MM.1S (cell line): ENCODE results near the gene TRIM69.

Experiments used
- DNase-seq: peaks from one replicate; pipeline ENCODE4 v3.0.0-alpha.2; 2015
- H2AFZ ChIP-seq: fragments of 300-600 bp; sonication (generic); 2 replicates; pipeline ENCODE4 v1.6.0; 2016; ENCODE audit warnings: antibody characterized with exemption, low read length
- H3F3A ChIP-seq: fragments of 300-600 bp; sonication (generic); 2 replicates; pipeline ENCODE4 v1.6.1; 2016; ENCODE audit warnings: mild to moderate bottlenecking, antibody characterized with exemption, low read length, moderate library complexity, mixed read lengths; ENCODE audit not compliant: insufficient read depth
- H3K27ac ChIP-seq: fragments of 300-600 bp; sonication (generic); 2 replicates; pipeline ENCODE4 v1.5.1; 2016; ENCODE audit warnings: mild to moderate bottlenecking, low read length
- H3K27me3 ChIP-seq: fragments of 300-600 bp; sonication (generic); replicated peaks from 2 replicates; pipeline ENCODE4 v1.6.0; 2016; ENCODE audit warnings: low read length; ENCODE audit not compliant: insufficient read depth
- H3K36me3 ChIP-seq: fragments of 300-600 bp; sonication (generic); replicated peaks from 2 replicates; pipeline ENCODE4 v1.6.1; 2016; ENCODE audit warnings: mild to moderate bottlenecking, low read length, mixed read lengths; ENCODE audit not compliant: insufficient read depth
- H3K4me1 ChIP-seq: fragments of 300-600 bp; sonication (generic); 2 replicates; pipeline ENCODE4 v1.6.1; 2016; ENCODE audit warnings: low read length, mixed read lengths
- H3K4me2 ChIP-seq: fragments of 300-600 bp; sonication (generic); 2 replicates; pipeline ENCODE4 v1.6.0; 2016; ENCODE audit warnings: low read depth, low read length
- H3K4me3 ChIP-seq: fragments of 300-600 bp; sonication (generic); 2 replicates; pipeline ENCODE4 v1.5.1; 2016; ENCODE audit warnings: low read length, mixed read lengths
- H3K79me2 ChIP-seq: fragments of 300-600 bp; sonication (generic); 2 replicates; pipeline ENCODE4 v1.6.1; 2016; ENCODE audit warnings: mixed run types, low read length, mixed read lengths
- H3K9ac ChIP-seq: fragments of 300-600 bp; sonication (generic); 2 replicates; pipeline ENCODE4 v1.6.1; 2016; ENCODE audit warnings: low read length, mixed read lengths
- H3K9me2 ChIP-seq: fragments of 300-600 bp; sonication (generic); replicated peaks from 2 replicates; pipeline ENCODE4 v1.6.1; 2016; ENCODE audit warnings: mild to moderate bottlenecking, low read length, mixed read lengths; ENCODE audit not compliant: insufficient read depth
- H3K9me3 ChIP-seq: fragments of 300-600 bp; sonication (generic); replicated peaks from 2 replicates; pipeline ENCODE4 v1.6.1; 2016; ENCODE audit warnings: mild to moderate bottlenecking, low read length, mixed read lengths; ENCODE audit not compliant: insufficient read depth
- H4K20me1 ChIP-seq: fragments of 300-600 bp; sonication (generic); 2 replicates; pipeline ENCODE4 v1.6.1; 2016; ENCODE audit warnings: mild to moderate bottlenecking, low read length, moderate library complexity, mixed read lengths; ENCODE audit not compliant: insufficient read depth
- EZH2 ChIP-seq: fragments of 300-600 bp; sonication (generic); optimal IDR thresholded peaks from 2 replicates; pipeline ENCODE3; 2017; ENCODE audit warnings: low read depth, mild to moderate bottlenecking, antibody characterized with exemption, low read length, mixed read lengths
- EZH2phosphoT487 ChIP-seq: fragments of 300-600 bp; sonication (generic); IDR thresholded peaks from 2 replicates; pipeline ENCODE4 v1.6.1; 2018; ENCODE audit warnings: antibody characterized with exemption, low read length
- TF ChIP-seq, protein P1 (sequence below): fragments of 300-600 bp; sonication (generic); IDR thresholded peaks from 2 replicates; pipeline ENCODE4 v1.5.1; 2016; ENCODE audit warnings: antibody characterized with exemption, low read length, mixed read lengths

The TRIM69 gene

DNA sequence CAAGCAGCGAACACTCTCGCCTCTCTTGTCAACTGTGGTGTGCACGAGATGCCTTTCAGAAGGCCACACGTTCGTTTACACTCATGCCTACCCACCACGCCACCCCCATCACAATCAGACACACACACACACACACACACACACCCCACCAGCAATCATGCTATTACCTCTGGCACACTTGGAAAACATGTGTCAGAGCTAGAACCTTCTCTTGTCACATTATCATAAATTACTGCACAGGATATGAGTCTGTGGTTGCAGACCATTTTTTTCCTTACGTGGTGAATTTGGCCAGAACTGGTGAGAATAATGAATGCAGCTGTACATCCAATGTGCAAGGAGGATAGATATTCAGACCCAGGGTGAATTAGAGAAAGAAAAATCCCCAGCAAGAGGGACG is 52.4 kb downstream of the TRIM69 start:
- peaks cover 4% of the 10 kb centered on the region; the same call in 1 of the 2 replicates for H3K4me1 ChIP-seq
- H3K9me3 ChIP-seq = no peaks in the 10 kb centered on the region
- no peak for TF ChIP-seq EZH2
- TF ChIP-seq EZH2phosphoT487 = no peak
- TF ChIP-seq, protein P1, sequence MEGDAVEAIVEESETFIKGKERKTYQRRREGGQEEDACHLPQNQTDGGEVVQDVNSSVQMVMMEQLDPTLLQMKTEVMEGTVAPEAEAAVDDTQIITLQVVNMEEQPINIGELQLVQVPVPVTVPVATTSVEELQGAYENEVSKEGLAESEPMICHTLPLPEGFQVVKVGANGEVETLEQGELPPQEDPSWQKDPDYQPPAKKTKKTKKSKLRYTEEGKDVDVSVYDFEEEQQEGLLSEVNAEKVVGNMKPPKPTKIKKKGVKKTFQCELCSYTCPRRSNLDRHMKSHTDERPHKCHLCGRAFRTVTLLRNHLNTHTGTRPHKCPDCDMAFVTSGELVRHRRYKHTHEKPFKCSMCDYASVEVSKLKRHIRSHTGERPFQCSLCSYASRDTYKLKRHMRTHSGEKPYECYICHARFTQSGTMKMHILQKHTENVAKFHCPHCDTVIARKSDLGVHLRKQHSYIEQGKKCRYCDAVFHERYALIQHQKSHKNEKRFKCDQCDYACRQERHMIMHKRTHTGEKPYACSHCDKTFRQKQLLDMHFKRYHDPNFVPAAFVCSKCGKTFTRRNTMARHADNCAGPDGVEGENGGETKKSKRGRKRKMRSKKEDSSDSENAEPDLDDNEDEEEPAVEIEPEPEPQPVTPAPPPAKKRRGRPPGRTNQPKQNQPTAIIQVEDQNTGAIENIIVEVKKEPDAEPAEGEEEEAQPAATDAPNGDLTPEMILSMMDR = no peak
- H3K27ac ChIP-seq = no peak overlapping the region
- 0 out of 2 replicates have a peak, but pooled peaks cover 3% of the 10 kb centered on the region for H3K27me3 ChIP-seq
- no peak overlapping the region for H3K4me3 ChIP-seq
- H3K79me2 ChIP-seq = no peaks in the 10 kb centered on the region
- H4K20me1 ChIP-seq = no peaks in the 10 kb centered on the region
- no peak overlapping the region for H2AFZ ChIP-seq
- H3K4me2 ChIP-seq = no peak overlapping the region
- H3K9ac ChIP-seq = no peak overlapping the region
- no peaks in the 10 kb centered on the region; the same call in 1 of the 2 replicates for H3F3A ChIP-seq
- H3K36me3 ChIP-seq = no peaks in the 10 kb centered on the region
- no peaks in the 10 kb centered on the region for H3K9me2 ChIP-seq
- DNase-seq = no peak

DNA sequence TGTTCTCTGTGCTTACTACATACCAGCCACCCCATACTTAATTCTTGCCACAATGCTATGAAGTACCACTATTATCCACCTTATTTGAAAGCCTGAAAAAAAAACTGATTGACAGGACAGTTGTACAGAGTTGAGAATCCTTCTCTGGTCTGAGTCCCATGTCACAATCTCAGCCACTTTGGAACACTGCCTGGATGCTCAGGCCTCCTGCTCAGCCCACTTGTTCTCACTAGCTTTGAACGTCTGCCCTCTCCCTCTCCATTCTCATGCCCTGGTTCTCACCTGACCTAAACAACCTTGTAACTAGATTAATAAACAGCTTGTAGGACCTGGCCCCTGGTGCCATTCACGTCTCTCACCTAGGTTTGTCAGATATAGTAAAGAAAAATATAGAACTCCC is 53.9 kb downstream of the TRIM69 start:
- no peak overlapping the region for H3K27ac ChIP-seq
- H3F3A ChIP-seq = no peaks in the 10 kb centered on the region
- H3K9me3 ChIP-seq = no peaks in the 10 kb centered on the region
- H3K4me1 ChIP-seq = no peaks in the 10 kb centered on the region
- H2AFZ ChIP-seq = no peak overlapping the region
- no peaks in the 10 kb centered on the region for H3K9me2 ChIP-seq
- H4K20me1 ChIP-seq = no peaks in the 10 kb centered on the region
- TF ChIP-seq, protein P1 = no peak
- no peak for TF ChIP-seq EZH2phosphoT487
- no peak for TF ChIP-seq EZH2
- H3K36me3 ChIP-seq = no peaks in the 10 kb centered on the region
- no peak overlapping the region for H3K4me3 ChIP-seq
- DNase-seq = no peak
- H3K4me2 ChIP-seq = no peak overlapping the region
- H3K79me2 ChIP-seq = no peaks in the 10 kb centered on the region
- no peak overlapping the region for H3K9ac ChIP-seq
- H3K27me3 ChIP-seq = no peaks in the 10 kb centered on the region

DNA sequence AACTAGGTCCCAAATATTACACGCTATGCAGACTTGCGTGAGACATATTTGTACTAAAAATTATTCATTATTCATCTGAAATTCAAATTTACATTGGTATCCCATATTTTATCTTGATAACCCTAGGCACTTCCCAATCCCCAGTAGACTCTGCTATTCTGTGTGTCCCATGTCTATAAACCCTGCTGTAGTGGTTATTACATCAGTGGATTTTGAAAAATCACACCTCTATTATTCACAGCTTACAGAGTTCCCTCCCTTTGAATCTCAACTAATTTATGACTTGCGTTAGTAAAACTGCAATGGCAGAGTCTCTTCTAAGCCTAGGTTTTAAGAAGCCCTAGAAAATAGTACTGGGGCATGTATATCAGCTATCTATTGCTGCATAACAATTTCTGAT is 54.3 kb downstream of the TRIM69 start:
- no peak for DNase-seq
- H2AFZ ChIP-seq = no peak overlapping the region
- no peaks in the 10 kb centered on the region for H3K36me3 ChIP-seq
- no peaks in the 10 kb centered on the region for H3K27me3 ChIP-seq
- no peak overlapping the region for H3K27ac ChIP-seq
- H3K9me2 ChIP-seq = no peaks in the 10 kb centered on the region
- no peak overlapping the region for H3K4me3 ChIP-seq
- H3K4me1 ChIP-seq = no peaks in the 10 kb centered on the region
- no peaks in the 10 kb centered on the region for H3K79me2 ChIP-seq
- no peak overlapping the region for H3K4me2 ChIP-seq
- TF ChIP-seq, protein P1 = no peak
- TF ChIP-seq EZH2 (no peak), EZH2phosphoT487 (no peak)
- H3F3A ChIP-seq = no peaks in the 10 kb centered on the region
- no peaks in the 10 kb centered on the region for H4K20me1 ChIP-seq
- no peak overlapping the region for H3K9ac ChIP-seq
- H3K9me3 ChIP-seq = no peaks in the 10 kb centered on the region

DNA sequence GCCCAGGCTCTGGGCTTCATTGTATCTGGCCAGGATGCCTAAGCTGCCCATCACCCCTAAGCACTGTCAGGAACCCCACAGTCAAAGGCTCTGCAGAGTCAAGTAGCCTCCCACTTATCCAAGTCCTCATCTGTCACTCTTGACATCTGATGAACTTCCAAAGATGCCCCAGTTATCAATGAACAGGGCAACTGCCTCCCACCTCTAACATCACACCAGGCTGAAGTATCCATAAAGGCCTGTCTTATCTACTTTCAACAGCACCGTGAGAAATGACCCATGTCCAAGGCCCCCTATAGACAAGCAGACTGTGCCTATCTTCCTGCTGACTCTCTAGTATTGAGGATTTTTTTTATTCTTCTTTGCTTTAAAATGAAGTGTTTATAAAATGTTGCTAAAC is 56.4 kb downstream of the TRIM69 start:
- no peak for DNase-seq
- no peaks in the 10 kb centered on the region for H3K36me3 ChIP-seq
- no peaks in the 10 kb centered on the region for H3F3A ChIP-seq
- no peak overlapping the region for H3K9ac ChIP-seq
- H3K9me3 ChIP-seq = no peaks in the 10 kb centered on the region
- H3K27ac ChIP-seq = no peak overlapping the region
- TF ChIP-seq EZH2 (no peak), EZH2phosphoT487 (no peak)
- TF ChIP-seq, protein P1 = no peak
- H3K9me2 ChIP-seq = no peaks in the 10 kb centered on the region
- no peaks in the 10 kb centered on the region for H3K79me2 ChIP-seq
- H2AFZ ChIP-seq = no peak overlapping the region
- H3K4me3 ChIP-seq = no peak overlapping the region
- no peak overlapping the region for H3K4me2 ChIP-seq
- H4K20me1 ChIP-seq = no peaks in the 10 kb centered on the region
- H3K27me3 ChIP-seq = no peaks in the 10 kb centered on the region
- H3K4me1 ChIP-seq = no peaks in the 10 kb centered on the region
